GM18508 (cell line): ENCODE measurements around the gene KBTBD12.
"Not testable (repeated sequence)": the region's sequence is repeated elsewhere in the genome, so short reads cannot be mapped to it uniquely, and the experiment has no call there.

Source experiments
- ATAC-seq: cut with Tn5 transposase; IDR thresholded peaks from one replicate; pipeline ENCODE4 v1.9.1; 2021; ENCODE audit warnings: moderate number of reproducible peaks; ENCODE audit not compliant: insufficient read depth, unreplicated experiment

The KBTBD12 gene

GRCh38 chr3:127915115-127915936, at the start of gene KBTBD12:
KBTBD12 (plus strand) TSS chr3:127915232; CDS start chr3:127923062, 7,830 bp downstream.
- ATAC-seq = no peak

- no peak for ATAC-seq
Measured at GRCh38 chr3:127865941-127866340, 49.1 kb upstream of the KBTBD12 start.

DNA sequence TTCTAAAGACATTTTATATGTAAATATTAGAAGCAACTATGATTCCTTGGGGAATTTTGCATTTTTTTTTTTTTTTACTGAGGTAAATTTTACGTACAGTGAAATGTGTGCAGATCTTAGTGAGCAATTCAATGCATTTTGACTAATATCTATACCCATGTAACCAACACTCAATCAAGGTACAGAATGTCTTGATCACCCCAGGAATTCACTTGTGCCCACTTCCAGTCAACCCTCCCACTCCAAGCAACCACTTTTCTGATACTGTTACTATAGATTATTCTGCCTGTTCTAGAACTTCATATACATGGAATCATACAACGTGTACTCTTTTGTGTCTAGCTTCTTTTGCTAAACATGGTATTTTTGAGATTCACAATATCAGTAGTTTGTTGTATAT, 47.6 kb upstream of the KBTBD12 start:
- no peak for ATAC-seq

DNA sequence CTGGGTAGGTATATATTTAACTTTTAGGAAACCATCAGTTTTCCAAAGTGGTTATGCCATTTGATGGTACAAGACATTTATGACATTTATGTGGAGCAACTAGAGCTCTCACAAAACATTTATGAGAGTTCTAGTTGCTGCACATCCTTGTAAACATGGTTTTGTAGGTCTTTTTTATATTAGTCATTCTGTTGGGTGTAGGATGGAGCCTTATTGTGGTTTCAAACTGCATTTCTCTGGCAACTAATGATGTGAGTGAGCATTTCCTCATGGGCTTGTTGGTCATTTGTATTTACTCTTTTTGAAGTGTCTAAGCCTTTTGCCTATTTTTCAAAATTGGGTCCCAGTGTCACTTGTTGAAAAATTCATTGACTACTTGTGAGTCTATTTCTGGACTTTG, 47.0 kb upstream of the KBTBD12 start:
- no peak for ATAC-seq

DNA sequence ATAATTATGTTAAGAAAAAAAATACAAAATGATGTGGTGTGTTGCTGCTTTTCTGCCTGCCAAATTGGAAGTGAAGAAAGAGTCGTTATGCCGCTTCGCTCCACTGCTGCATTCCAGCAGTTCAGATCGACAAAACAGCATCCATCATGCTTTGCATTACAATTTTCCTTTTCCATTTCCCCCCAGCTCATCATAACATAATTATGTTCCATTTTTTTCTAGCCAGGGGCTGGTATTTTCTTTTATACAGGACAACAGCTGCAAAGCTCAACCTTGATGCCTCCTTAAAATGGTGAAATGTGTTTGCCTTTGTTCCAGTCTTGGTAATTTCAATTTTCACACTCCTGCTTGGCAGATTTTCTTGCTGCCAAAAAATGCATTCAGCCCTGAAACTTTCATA, 44.9 kb upstream of the KBTBD12 start:
- no peak for ATAC-seq

- not testable (repeated sequence) for ATAC-seq
Measured at GRCh38 chr3:127874097-127874496, 40.9 kb upstream of the KBTBD12 start.

- ATAC-seq = no peak
Measured at GRCh38 chr3:127881586-127881985, 33.4 kb upstream of the KBTBD12 start.

DNA sequence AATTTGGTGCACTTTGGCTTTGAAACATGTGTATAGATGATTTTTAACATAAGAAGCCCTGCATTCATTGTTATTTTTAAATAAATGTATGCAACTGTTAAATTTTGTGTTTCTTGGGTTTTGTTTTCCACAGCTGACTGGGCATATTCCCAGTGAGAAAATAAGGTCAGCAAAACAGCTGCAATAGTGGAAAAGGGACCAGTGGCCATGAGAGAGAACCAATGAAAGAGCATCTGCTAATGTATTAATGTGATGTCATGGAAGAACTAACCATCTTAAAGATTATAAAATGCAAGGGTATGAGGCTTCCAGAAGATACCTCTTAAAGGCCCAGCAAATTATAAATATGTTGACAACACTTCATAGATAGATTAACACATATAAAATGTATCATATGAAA, 31.0 kb upstream of the KBTBD12 start:
- no peak for ATAC-seq

DNA sequence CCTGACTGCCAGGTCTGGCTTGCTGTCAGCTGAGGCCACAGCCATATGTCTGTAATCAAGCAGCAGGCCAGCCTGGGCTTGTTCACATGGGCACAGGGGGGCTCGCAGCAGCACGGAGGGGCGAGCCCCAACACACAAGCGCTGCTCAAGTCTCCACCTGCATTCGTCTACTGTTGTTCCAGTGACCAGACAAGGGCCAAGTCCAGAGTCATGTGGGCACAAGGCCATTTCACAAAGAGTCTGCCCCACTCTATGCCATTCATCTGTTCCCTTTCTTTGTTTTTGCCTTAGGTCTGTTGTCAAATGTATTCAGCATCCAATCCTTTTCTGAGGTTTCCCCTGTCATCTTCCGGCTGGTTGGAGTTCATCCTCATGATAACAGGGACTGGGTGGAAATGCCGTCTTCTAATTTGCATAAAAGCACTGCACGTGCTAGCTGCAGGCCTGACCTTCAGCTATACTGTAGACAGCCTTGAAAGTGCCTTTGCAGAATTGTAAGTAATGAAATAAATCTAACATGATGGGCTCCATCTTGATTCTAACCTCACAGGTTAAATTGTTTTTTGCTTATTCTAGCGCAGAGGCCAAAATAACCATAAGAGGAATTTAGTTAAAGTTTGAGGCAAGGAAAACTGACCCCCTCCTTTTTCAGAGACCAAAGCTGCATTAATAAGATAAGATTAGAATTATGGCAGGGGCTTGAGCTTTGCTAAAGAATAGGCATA, 28.6 kb upstream of the KBTBD12 start:
- no peak for ATAC-seq

DNA sequence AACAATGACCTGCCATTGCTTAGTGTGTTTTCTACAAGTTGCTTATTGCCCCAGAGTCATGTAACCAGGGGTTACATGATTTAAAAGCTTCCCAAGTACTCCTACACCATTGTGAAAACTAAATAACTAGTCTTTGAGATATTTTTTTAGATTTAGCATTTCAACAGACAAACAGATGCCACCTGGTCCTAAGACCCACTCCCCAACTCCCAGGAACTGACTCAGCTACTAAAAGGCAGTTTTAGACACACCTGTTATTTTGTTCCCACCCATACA, 28.1 kb upstream of the KBTBD12 start:
- ATAC-seq = no peak

DNA sequence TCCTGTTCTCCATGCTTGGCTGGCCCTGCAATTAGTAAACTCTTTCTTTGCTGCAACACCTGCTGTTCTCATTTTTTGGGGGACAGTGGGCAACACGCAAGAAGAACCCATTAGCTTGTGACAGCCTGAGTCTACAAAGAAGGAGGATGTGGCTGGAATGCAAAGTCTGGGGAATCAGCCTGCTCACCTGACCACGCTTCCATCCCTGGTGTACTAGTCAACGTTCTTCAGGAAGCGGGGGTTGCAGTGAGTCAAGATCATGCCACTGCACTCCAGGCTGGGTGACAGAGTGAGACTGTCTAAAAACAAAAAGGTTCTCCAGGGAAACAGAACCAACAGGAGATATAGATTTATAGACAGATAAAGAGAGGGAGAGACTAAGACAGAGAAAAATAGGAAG, 27.7 kb upstream of the KBTBD12 start:
- ATAC-seq = no peak

DNA sequence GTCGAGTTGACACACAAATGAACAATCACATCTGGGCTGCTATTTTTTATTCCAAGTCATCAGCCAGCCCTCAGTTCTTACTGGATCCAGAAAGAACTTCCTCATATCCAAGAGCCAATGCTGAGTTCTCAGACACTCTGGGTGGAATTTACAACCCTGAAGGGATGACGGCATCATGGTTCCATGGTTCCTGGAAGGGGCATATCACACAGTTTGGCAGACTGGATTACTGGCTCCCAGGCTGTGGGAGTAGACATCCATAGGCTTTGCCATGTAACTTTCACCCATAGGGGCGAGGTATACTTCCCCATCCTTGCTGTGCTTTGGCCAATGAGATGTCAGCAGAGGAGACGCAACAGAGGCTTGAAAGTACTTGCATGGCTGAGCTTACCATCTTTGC, 26.9 kb upstream of the KBTBD12 start:
- ATAC-seq = no peak

- no peak for ATAC-seq
Measured at GRCh38 chr3:127888564-127889107, 26.4 kb upstream of the KBTBD12 start.

- no peak for ATAC-seq
Measured at GRCh38 chr3:127889461-127889863, 25.6 kb upstream of the KBTBD12 start.

- no peak for ATAC-seq
Measured at GRCh38 chr3:127889976-127890650, 24.9 kb upstream of the KBTBD12 start.

DNA sequence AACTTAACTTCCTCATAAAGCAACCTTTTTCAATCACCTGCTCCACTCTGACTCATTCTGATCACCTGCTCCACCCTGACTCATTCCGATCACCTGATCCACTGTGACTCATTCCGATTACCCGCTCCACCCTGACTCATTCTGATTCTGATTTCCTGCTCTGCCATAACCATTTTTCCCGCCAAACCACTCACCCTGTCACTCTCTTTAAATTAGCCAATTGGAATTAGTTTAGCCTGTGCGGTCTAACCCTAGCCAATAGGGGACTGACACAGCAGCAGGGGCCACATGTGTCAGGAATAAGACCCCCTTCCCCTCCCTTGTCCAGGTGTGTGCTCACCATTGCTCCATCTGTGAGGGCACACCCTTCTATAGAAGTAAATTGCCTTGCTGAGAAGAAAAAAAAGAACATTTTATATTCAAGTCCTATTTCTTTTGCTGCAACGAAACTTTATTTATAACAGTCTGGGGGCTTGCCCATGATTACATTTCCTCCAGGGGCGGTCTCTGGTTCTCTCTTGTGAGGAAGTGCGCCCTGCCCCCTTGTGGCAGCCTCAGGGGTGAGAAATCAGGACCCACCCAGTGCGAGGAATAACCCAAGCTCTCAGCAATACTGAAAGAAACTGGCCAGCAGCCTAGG, 24.3 kb upstream of the KBTBD12 start:
- not testable (repeated sequence) for ATAC-seq

DNA sequence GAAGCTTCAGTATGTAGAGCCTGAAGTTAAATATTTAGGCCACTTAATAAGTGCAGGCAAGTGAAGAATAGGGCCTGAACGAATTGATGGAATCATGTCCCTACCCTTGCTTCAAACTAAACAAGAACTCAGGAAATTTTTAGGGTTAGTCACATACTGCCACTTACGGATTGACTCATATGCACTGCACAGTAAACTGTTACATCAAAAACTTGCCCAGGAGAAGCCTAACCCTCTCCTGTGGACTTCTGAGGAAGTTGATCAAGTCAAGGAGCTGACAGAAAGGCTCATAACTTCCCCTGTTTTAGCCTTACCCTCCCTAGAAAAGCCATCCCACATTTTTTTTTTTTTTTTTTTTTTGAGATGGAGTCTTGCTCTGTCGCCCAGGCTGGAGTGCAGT, 20.6 kb upstream of the KBTBD12 start:
- no peak for ATAC-seq

DNA sequence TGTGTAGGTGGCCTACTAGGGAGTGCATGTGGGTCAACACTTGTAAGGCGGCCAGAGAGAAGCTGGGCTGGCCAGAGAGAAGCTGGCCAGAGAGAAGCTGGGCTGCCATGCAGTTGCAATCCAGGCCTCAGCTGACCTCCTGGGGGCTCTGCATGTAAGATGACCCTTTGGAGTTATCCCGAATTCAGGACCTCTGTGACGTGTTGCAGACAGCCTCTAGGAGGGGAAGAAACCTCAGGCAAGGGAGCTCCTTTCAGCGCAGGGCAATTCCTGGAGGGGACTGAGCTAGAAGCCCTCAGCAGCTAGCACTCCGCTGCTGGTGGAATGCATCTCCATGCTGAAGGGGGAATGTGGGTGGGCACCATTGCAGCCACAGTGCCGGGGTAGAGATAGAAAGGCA, 15.8 kb upstream of the KBTBD12 start:
- no peak for ATAC-seq

DNA sequence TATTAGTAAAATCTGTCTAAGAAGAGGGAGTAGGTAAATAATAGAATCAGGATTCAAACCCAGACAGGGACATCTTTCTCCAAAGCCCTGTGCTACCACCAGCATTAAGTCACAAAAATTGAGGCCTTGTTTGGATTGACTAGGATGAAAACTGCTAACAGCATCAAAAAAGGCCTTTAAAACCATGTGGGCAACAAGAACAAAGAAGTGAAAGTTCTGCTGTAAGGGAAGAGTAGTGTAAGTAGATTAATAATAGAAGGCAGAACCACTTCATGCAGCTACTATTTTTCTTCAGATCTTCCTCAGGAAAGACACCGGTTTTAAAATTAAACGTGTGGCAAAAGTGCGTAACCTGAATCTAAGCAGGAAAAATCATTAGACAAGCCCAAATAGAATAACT, 15.3 kb upstream of the KBTBD12 start:
- ATAC-seq = no peak

GRCh38 chr3:127900536-127900935, 14.5 kb upstream of the KBTBD12 start:
- no peak for ATAC-seq

- ATAC-seq = no peak
Measured at GRCh38 chr3:127902486-127902885, 12.5 kb upstream of the KBTBD12 start.
